ENCODE data around the gene RECK.

DNA sequence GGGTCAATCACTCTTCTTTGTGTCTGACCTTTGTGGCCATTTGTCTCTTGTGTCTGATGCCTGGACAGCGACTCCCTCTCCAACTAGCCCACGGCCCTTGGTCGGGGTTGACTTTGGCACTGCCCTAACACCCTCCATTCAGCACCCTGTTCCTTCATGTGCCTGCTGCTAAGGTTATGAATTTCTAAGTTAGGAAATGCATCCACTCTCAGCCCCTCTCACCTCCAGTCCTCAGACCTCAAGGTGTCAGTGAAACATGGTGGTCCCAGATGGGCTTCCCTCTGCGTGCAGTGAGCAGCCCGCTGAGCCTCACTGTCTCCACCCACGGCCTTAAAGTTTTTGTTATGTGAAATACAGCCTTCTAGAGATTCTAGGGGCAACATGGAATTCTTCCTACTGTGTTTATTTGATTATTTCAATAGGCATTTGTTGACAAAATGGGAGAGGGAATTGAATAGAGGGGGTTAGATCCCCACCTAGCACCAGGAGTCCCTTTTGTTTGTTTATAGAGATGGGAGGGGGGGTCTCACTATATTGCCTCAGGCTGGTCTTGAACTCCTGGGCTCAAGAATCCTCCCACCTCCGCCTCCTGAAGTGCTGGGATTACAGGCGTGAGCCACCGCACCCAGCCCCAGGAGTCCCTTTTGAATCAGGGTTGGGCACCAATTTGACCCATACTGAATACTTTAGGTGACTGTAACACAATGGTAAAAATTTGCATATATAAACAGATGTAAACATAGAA lies 98.2 kb downstream of the RECK start:
- TF ChIP-seq EZH2 (IDR thresholded peaks at IDR 0.05; ENCODE audit: low read depth, unreplicated experiment) = no peak
- TF ChIP-seq, protein P1, sequence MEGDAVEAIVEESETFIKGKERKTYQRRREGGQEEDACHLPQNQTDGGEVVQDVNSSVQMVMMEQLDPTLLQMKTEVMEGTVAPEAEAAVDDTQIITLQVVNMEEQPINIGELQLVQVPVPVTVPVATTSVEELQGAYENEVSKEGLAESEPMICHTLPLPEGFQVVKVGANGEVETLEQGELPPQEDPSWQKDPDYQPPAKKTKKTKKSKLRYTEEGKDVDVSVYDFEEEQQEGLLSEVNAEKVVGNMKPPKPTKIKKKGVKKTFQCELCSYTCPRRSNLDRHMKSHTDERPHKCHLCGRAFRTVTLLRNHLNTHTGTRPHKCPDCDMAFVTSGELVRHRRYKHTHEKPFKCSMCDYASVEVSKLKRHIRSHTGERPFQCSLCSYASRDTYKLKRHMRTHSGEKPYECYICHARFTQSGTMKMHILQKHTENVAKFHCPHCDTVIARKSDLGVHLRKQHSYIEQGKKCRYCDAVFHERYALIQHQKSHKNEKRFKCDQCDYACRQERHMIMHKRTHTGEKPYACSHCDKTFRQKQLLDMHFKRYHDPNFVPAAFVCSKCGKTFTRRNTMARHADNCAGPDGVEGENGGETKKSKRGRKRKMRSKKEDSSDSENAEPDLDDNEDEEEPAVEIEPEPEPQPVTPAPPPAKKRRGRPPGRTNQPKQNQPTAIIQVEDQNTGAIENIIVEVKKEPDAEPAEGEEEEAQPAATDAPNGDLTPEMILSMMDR (conservative IDR thresholded peaks at IDR 0.05; ENCODE audit: low read depth in 2 of 2) = no peak
- TF ChIP-seq POLR2AphosphoS5 (IDR thresholded peaks at IDR 0.05; ENCODE audit: low read depth) = no peak
- no peak for TF ChIP-seq EZH2phosphoT487 (IDR thresholded peaks at IDR 0.05; ENCODE audit: unreplicated experiment)
- TF ChIP-seq JUNB (IDR thresholded peaks at IDR 0.05; ENCODE audit: unreplicated experiment) = no peak
- no peak for TF ChIP-seq STAT1 (IDR thresholded peaks at IDR 0.05; ENCODE audit: unreplicated experiment)
- no peak for TF ChIP-seq ZNF114 (CRISPR knock-in tag; IDR thresholded peaks at IDR 0.05)
- no peak for TF ChIP-seq CREB1 (CRISPR knock-in tag; IDR thresholded peaks at IDR 0.05; ENCODE audit: low read depth)
- TF ChIP-seq, protein P2, sequence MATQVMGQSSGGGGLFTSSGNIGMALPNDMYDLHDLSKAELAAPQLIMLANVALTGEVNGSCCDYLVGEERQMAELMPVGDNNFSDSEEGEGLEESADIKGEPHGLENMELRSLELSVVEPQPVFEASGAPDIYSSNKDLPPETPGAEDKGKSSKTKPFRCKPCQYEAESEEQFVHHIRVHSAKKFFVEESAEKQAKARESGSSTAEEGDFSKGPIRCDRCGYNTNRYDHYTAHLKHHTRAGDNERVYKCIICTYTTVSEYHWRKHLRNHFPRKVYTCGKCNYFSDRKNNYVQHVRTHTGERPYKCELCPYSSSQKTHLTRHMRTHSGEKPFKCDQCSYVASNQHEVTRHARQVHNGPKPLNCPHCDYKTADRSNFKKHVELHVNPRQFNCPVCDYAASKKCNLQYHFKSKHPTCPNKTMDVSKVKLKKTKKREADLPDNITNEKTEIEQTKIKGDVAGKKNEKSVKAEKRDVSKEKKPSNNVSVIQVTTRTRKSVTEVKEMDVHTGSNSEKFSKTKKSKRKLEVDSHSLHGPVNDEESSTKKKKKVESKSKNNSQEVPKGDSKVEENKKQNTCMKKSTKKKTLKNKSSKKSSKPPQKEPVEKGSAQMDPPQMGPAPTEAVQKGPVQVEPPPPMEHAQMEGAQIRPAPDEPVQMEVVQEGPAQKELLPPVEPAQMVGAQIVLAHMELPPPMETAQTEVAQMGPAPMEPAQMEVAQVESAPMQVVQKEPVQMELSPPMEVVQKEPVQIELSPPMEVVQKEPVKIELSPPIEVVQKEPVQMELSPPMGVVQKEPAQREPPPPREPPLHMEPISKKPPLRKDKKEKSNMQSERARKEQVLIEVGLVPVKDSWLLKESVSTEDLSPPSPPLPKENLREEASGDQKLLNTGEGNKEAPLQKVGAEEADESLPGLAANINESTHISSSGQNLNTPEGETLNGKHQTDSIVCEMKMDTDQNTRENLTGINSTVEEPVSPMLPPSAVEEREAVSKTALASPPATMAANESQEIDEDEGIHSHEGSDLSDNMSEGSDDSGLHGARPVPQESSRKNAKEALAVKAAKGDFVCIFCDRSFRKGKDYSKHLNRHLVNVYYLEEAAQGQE (IDR thresholded peaks at IDR 0.05; ENCODE audit: unreplicated experiment) = no peak
- TF ChIP-seq, protein P3, sequence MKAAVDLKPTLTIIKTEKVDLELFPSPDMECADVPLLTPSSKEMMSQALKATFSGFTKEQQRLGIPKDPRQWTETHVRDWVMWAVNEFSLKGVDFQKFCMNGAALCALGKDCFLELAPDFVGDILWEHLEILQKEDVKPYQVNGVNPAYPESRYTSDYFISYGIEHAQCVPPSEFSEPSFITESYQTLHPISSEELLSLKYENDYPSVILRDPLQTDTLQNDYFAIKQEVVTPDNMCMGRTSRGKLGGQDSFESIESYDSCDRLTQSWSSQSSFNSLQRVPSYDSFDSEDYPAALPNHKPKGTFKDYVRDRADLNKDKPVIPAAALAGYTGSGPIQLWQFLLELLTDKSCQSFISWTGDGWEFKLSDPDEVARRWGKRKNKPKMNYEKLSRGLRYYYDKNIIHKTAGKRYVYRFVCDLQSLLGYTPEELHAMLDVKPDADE (IDR thresholded peaks at IDR 0.05) = no peak
- no peak for TF ChIP-seq NANOG (IDR thresholded peaks at IDR 0.05; ENCODE audit: borderline replicate concordance)
- TF ChIP-seq ZNF331 (CRISPR knock-in tag; IDR thresholded peaks at IDR 0.05; ENCODE audit: low read depth) = no peak
- TF ChIP-seq, protein P4, sequence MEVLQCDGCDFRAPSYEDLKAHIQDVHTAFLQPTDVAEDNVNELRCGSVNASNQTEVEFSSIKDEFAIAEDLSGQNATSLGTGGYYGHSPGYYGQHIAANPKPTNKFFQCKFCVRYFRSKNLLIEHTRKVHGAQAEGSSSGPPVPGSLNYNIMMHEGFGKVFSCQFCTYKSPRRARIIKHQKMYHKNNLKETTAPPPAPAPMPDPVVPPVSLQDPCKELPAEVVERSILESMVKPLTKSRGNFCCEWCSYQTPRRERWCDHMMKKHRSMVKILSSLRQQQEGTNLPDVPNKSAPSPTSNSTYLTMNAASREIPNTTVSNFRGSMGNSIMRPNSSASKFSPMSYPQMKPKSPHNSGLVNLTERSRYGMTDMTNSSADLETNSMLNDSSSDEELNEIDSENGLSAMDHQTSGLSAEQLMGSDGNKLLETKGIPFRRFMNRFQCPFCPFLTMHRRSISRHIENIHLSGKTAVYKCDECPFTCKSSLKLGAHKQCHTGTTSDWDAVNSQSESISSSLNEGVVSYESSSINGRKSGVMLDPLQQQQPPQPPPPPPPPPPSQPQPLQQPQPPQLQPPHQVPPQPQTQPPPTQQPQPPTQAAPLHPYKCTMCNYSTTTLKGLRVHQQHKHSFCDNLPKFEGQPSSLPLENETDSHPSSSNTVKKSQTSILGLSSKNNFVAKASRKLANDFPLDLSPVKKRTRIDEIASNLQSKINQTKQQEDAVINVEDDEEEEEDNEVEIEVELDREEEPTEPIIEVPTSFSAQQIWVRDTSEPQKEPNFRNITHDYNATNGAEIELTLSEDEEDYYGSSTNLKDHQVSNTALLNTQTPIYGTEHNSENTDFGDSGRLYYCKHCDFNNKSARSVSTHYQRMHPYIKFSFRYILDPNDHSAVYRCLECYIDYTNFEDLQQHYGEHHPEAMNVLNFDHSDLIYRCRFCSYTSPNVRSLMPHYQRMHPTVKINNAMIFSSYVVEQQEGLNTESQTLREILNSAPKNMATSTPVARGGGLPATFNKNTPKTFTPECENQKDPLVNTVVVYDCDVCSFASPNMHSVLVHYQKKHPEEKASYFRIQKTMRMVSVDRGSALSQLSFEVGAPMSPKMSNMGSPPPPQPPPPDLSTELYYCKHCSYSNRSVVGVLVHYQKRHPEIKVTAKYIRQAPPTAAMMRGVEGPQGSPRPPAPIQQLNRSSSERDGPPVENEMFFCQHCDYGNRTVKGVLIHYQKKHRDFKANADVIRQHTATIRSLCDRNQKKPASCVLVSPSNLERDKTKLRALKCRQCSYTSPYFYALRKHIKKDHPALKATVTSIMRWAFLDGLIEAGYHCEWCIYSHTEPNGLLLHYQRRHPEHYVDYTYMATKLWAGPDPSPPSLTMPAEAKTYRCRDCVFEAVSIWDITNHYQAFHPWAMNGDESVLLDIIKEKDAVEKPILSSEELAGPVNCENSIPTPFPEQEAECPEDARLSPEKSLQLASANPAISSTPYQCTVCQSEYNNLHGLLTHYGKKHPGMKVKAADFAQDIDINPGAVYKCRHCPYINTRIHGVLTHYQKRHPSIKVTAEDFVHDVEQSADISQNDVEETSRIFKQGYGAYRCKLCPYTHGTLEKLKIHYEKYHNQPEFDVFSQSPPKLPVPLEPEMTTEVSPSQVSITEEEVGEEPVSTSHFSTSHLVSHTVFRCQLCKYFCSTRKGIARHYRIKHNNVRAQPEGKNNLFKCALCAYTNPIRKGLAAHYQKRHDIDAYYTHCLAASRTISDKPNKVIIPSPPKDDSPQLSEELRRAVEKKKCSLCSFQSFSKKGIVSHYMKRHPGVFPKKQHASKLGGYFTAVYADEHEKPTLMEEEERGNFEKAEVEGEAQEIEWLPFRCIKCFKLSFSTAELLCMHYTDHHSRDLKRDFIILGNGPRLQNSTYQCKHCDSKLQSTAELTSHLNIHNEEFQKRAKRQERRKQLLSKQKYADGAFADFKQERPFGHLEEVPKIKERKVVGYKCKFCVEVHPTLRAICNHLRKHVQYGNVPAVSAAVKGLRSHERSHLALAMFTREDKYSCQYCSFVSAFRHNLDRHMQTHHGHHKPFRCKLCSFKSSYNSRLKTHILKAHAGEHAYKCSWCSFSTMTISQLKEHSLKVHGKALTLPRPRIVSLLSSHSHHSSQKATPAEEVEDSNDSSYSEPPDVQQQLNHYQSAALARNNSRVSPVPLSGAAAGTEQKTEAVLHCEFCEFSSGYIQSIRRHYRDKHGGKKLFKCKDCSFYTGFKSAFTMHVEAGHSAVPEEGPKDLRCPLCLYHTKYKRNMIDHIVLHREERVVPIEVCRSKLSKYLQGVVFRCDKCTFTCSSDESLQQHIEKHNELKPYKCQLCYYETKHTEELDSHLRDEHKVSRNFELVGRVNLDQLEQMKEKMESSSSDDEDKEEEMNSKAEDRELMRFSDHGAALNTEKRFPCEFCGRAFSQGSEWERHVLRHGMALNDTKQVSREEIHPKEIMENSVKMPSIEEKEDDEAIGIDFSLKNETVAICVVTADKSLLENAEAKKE (CRISPR knock-in tag; IDR thresholded peaks at IDR 0.05) = no peak
